ENCODE measurements around the gene PHOSPHO1.

Gene PHOSPHO1

DNA sequence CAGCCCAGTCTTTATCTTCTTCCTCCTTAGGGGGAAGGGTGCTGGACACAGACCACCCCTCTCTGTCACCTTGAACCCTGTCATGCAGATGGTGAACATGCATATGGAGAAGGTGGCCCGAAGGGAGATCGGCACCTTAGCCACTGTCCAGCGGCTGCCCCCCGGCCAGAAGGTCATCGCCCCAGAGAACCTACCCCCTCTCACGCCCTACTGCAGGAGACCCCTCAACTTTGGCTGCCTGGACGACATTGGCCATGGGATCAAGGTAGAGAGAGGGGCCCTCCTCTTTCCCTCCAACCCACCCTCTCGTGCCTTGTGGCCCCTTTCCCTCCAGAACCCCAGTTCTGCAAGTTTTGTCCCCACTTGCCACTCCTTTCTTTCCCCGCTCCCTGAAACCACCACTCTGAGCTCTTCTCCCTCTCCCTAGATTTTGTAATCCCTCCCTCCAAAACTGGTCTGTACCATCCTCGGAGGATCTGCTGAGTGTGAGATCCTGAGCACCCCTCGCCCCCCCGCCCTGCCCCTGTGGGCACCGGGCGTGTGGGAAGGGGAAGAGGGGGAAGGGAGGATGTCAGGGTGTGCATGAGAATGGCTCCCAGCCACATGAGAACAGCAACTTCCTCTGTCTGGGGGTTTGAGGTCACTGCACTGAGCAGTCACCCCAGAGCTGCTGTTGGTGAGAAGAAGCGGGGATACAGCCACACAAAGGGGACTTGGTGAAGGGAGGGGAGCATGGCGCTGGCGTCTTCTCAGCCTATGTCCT, 12.8 kb downstream of the PHOSPHO1 start:
- no peak for DNase-seq

DNA sequence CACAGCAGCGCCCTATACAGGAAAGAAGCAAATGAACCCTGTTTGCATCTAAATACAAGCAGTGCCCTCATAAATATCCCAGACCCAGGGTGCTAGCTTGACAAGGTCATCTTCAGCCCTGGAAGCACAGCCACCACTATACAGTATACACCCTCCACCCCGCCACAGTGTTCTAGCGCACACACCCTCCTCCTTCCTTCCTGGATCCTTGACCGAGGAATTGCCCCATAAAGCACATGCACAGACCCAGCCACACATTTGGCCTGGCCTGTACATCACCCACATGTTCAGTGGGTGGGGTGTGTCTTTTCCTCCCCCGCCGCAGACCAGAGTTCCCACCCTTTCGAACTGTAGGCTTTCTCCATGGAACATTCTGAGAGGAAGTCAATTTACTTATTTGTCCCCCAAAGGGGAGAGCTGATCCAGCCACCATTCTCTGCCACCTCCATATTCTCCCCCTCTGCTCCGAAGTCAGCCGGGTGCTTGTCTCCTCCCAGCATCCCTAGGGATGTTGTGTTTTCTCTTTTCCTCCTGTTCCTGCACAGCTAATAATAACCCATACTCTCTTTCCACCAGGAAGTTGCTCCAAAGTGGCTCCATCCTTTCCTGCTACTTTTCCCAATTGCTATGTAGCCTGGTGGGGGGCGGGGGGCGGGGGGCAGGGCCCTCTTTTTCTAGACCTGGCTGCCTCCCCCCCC, 13.5 kb downstream of the PHOSPHO1 start:
- DNase-seq, result no peak

DNA sequence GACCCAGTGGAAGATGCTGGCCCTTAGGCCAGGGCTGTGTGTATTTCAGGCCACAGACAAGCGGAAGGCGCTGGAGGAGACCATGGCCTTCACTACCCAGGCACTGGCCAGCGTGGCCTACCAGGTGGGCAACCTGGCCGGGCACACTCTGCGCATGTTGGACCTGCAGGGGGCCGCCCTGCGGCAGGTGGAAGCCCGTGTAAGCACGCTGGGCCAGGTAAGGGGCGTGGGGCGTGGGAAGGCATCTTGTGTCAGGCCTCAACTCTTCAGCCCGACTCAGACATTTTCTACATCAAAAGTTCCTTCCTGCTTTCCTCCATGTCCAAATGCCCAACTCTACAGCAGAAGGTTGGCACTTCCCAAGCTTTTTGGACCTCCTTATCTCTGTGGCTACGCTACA, 14.1 kb downstream of the PHOSPHO1 start:
- DNase-seq, result no peak

DNA sequence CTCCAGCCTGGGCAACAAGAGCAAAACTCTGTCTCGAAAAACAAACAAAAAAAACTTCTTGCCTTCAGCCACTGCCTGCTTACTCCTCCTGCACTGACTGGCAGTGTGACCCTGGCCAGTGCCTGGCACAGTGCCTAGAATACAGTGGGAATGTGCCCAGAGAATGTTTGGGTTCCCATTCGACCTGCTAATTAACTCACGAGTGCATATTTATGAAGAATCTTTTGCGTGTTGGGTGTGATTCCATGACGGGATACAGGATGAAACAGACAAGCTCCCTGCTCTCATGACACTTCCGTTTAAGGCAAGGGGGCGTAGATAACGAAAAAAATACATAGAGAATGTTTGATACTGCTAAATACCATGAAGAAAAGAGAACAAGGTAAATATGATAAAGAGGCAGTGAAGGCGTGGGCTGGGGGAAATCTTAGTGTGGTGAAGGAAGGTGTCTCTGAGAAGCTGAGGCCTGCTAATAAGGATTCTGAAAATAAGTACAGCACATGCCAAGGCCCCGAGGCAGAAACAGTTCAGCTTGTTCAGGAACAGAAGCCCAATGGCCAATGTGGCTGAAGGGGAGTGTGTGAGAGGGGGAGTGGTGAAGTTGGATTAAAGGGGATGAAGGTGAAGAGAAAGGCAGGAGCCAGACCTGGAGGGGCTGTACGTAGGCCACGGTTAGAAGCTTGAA, 15.8 kb downstream of the PHOSPHO1 start:
- DNase-seq, result no peak

DNA sequence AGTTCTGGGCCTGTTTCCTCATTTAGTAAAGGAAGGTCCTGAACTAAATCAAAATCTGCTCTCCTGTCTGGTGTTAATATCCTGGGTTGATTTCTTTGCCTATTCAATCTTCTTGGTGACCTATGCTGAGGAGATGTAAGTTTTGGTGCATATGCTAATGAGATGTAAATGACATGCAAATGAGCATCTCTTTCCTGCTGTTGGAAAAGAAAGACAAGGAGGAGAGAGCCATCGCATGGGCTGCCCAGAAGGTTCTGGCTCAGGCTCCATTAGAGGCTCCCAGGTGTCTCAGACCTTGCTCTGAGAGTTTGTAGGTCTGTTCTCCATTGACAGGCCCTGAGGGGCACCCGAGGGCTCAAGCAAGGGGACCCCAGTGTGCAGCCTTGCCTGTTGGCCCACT, 16.7 kb downstream of the PHOSPHO1 start:
- no peak for DNase-seq

DNA sequence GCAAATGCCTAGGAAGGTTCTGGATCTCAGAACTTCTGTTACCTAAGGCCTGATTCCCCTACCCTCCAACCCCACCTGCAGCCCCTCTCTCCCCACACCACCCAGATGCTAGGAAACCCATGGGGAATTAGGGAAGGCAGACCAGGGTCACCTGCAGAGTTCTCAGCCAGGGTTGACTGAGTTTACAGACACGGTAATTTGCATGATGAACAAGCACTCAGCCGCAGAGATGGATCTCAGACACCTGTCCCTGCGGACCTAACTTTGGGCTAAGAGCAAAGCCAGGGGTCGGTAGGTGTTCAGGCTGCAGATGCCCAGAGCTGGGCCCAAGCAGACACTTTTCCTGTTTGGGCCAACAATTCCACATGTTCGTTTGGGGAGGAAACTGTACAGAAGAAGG, 17.2 kb downstream of the PHOSPHO1 start:
- no peak for DNase-seq

DNA sequence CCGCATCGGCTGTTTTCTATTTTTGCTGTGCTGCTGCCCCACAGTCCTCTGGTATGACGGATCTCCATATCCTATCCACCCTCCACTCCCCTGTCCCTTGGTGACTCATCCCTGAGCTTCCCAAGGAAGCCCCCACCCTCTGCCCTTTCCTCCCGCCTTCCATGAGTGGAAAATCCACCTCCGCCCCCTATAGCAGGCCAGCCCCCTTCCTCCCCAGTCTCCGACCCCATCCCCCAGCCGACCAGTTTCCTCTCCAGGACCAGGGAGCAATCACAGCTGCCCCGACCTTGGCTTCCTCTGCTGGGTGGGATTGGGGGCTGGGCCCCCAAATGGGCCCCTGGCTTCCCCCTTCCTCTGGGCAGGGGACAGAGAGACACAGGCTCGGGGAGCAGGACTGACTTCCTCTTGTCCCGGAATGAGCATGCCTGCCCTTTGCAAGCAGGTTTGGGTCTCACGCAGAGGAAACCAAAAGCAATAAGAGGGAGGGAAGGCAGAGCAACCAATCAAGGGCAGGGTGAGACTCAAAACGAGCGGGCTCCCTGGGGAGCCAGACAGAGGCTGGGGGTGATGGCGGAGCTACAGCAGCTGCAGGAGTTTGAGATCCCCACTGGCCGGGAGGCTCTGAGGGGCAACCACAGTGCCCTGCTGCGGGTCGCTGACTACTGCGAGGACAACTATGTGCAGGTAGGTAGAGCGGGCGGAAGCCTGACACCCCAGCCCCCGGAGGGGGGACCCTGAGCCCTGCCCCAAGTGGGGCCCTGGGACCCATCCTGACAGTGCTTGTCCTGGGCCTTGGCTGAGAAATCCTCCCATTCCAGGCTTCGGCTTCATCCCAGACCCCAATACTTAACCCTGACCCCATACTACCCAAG, 20.2 kb downstream of the PHOSPHO1 start, which contains the start of the genes ABI3 and GNGT2:
TSS of gene ABI3 (plus strand) at position 550 of the 872 bp plus-strand sequence. CDS start at position 568, 18 bp downstream.
TSS of gene GNGT2 (minus strand) at position 417 of the 872 bp plus-strand sequence. CDS start 3,152 bp downstream, outside the sequence.
- no peak for DNase-seq

DNA sequence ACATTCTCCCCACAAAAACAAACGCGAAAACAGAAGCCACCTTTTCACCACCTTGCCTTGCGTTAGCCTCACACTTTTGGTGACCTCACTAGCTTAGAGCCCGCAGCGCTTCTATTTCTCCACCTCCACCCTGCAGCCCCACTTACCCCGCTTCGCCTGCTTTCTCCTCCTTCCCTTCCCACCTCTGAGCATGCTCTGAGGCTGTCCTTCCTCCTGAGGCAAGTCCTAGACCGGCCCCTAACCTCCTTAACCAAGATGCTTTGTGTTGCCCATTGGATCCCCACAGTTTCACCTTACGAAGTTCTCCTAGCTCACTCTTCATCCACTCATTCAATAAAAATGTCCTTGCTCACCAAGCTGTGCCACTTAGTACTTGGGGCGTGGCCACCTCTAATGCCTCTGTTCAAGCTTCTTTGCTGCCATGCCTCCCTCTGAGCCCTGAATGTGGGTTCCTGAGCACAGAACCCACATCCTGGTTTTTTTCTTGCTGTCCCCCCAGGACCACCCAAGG, 21.5 kb downstream of the PHOSPHO1 start:
- no peak for DNase-seq

DNA sequence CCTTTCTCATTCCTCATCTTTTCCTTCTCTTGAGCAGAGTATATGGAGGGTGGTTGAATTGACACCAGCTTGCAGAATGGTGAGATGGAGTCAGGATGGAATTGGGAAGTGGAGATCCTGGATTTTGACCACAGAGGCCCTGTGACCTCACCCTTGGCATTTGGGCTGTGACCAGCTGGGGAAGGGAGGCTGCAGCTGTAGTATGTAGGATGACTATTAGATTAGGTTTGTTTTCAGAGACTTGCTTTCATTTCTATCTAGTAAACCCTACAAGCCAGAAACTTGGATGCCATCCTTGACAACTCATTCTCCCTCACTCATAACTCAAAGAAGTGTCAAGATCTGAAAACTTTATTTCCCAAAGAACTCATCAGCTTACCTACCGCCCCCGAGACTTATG, 26.1 kb downstream of the PHOSPHO1 start:
- DNase-seq, result no peak

DNA sequence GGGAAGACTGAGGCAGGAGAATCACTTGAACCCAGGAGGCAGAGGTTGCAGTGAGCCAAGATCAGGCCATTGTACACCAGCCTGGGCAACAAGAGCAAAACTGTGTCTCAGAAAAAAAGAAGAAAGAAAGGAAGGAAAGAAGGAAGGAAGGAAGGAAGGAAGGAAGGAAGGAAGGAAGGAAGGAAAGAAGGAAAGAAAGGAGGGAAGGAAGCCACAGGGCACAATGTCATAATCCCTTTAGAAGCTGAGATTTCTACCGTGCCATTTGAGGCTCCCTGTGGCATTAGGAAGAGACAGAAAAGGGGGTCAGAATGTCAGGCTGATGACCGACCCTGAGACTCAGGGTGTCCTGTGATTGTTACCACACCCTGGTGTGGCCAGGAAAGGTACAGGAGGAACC, 26.8 kb downstream of the PHOSPHO1 start:
- DNase-seq, result no peak

DNA sequence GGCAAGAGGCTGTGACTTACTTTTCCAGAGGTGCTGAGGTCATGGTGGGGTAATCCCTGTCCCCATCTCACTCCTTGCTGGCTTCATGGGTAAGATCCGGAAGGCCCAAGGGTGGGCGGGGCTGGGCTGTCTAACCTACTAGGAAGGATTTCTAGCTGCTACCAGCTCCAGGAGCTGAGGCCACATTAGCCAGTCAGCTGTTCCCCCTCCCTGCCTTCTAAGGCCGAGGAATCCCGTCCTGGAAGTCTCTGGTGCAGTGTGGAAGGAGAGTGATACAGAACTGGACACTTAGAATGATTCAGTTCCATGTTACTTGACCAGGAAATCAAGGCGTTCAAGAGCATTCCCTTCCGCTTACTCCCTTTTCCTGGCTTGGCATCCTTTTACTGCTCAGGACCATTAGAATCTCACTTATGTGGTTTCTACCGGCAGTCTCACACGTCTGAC, 29.1 kb downstream of the PHOSPHO1 start:
- no peak for DNase-seq

DNA sequence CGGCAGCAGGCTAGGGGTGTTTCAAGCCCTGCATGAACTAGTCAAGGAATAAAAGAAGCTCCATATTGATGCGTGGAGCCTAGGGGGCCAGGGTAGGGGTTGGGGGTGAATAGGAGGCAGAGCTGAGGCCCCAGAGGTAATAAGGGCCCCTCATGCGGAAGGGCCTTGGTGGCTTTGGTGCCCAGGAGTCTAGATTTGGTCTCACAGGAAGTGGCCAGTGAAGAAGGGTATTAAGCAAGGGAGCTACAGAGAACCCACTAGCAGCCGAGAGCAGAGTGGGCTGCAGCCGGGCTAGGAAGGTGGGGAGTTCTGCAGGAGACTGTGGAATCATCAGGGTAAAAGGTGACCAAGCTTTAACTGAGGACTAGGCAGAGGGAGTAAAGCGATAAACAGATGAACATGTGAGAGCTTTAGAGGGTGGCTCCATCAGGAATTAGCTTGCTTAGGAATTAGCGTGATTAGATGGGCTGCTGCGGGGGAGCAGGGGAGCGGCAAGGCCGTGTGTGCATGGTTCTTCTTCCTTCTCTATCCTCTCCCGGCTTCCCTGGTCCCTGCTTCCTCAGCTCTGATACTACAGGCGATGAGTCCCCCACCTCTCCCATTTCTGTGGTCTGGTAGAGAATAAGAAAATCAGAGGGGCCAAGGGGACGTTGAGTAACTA, 30.0 kb downstream of the PHOSPHO1 start:
- no peak for DNase-seq

DNA sequence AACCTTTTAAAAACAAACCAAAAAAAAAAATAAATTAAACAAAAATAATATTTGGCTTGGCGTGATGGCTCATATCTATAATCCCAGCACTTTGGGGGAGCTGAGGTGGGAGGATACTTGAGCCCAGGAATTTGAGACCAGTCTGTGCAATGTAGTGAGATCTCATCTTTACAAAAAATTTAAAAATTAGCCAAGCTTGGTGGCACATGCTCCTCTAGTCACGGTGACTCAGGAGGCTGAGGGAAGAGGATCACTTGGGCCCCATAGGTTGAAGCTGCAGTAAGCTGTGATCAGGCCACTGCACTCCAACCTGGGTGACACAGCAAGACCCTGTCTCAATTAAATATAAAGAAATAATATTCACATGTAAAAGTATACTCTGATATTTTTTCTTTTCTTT, 32.4 kb downstream of the PHOSPHO1 start:
- DNase-seq, result no peak

DNA sequence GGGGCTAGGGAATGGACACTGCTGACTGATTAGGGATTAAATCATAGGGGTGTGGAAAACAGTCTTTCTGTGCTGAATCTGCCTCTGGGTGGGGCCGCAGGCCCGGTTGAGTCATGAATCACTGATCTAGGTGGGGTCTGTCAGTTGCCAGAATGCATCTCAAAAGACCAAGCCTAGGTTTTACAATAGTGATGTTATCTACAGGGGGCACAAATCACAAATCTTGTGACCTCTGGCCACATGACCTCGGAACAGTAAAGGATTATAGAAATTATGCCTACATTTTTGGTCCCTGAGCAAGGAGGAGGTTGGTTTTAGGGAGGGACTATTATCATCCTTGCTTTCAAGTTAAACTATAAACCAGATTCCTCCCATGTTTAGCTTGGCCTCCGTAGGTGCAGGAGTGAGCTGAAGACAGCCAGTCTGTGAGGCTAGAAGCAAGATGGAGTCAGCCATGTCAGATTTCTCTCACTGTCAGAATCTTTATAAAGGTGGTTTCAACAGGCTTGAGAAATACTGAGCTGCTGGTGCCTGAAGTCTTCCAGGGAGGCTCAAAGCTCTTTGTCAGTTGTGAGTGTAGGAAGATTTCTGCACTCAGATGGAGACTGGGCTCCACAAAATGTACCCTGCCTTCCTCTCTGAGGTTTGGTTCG, 33.1 kb downstream of the PHOSPHO1 start:
- no peak for DNase-seq

DNA sequence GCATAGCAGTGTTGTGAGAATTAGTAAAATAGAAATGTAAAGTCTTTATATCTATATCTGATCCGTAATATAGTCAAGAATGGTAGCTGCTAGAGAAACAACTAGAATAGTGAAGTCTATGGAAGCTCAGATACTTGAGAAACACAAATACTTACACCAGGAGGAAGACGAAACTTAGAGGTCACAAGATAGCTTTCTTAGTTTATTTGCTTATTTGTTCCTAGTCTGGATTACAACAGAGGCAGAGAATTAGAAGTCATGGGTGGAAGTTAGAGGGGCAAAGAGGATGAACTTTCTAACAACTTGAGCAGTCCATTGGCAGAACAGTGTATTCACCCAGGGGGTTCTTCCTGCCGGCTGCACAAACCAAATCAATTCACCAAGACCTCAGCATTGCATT, 34.1 kb downstream of the PHOSPHO1 start:
- no peak for DNase-seq

DNA sequence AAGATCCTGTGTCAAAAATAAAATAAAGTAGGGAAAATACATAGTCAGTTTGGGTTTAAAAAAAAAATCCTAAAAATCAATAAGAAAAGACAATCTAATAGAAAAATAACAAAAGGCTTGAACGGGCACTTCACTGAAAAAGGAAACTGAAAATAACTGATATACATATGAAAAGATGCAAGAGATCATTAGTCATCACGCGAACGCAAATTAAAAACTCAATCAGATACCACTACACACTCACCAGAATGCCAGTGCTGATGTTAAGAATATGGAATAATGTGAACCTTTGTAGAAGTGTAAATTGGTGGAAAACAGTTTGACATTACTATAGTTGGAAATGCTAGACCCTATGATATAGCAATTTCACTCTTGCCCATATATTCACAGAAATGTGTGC, 34.8 kb downstream of the PHOSPHO1 start:
- DNase-seq, result no peak

DNA sequence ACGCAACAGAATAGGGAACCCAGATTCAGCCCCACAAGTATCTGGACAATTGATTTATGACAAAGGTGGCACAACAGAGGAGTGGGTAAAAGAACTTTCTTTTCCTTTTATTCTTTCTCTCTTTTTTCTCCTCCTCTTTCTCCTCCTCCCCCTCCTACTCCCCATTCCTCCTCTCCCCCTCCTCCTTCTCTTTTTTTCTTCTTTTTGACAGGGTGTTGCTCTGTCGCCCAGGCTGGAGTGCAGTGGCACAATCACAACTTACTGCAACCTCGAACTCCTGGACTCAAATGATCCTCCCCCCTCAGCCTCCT, 36.3 kb downstream of the PHOSPHO1 start:
- DNase-seq, result no peak

DNA sequence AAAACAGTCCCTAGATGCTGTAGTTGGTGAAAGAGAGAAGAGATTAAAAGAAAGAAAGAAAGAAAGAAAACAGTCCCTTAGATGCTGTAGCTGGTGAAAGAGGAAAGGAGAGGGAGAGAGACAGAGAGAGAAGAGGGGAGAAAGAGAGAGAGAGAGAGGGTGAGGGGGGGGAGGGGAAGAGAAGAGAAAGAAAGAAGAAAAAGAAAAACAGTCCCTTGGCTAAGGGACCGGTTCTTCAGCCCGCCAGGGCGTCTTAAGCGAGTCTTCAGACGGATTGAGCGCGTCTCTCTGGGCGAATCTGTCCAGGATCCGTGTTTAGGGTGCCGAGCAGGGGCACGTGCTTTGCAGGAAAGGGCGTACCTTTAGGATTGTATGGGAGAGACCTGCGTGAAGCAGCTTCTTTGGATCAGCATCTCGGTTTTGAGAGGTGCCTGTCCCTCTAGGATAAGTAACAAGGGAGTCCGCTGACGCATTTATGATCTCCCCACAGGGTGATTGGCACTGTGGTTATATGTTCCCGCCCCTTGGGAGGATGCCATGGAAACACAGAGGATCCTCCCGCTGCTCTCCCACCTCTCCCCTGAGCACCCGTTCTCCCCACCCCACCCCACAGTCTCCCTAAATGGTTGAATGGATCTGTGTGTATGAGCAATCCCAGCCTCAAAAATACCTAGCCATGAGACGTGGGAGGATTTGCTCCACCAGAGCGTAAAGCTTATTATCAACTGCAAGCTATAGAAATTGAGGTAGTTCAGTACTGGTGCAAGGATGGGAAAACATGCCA, 36.9 kb downstream of the PHOSPHO1 start:
- DNase-seq, result peak; percentile 2

DNA sequence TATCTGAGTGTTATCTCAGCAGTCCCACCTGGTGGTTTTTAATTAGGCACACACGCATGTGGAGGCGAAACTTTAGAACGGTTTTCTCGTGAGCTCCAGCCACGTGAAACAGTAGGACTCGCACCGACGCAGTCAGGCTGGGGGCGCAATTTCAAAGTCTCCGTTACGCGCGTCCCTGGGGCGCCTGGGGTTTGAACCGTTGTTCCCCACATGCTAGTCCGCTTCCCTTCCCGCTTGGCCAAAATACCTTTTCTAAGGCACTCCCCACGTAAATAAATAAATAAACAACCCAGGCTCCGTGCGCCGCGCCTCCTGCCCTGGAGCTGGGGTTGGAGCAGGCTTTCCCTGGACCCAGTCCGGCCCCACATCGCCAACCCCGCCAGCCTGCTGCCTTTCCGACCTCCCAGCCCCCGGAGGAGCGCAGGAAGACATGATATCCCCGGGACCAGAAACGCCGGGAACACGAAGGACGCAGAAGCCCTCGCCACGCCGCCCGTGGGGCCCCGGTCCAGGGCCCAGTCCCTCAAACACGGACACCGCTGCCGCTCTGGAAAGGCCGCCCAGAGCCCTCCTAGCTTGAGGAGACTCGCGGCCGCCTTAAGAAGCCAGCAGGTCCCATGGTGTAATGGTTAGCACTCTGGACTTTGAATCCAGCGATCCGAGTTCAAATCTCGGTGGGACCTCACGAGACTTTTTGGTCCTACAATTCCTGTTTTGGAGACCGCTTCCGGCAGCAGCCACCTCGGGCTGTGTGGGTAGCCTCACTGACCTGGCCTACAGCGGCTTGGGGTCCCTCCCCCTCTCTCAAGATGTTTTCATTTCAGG, 38.5 kb downstream of the PHOSPHO1 start:
- peak; percentile 76 for DNase-seq

DNA sequence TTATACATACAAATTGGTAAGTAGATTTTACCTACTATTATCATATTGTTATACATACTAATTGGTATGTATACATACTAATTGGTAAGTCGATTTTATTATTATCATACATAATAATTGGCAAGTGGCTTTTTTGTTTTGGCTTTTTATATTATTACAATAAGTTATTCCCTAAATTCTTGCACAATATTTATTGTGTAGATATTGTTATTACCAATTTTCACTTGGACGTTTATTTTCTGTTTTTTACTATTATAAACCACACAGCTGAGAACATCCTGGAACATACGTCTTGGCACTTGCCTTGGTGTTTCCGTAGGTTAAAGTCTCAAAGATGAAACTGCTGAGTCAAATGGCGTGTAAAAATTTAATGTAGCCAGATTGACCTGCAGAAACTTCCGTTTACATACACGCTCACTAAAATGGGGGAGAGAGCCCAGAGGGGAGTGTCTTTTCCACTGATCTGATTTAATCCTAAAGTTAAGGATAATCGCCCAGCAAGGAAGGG, 39.1 kb downstream of the PHOSPHO1 start:
- no peak for DNase-seq

Measured in NCI-H1092 treated with DMSO at 0.1 percent for 48 hours (cell line).